ENCODE results near the gene SNX9.

Gene SNX9

DNA sequence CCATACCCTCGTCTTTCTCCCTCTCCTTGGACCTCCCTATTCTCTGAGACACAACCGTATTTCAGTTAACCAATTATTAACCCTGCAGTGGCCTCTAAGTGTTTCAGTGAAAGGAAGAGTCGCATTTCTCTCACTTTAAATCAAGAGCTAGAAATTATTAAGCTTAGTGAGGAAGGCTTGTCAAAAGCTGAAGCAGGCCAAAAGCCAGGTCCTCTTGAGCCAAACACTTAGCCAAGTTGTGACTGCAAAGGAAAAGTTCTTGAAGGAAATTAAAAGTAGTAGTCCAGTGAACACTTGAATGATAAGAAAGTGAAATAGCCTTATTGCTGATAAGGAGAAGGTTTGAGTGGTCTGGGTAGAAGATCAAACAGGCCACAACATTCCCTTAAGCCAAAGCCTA is 58.3 kb downstream of the SNX9 start:
- no peak for DNase-seq (ENCODE audit: extremely low read depth, insufficient read length)
- H3K4me3 ChIP-seq (replicated peaks; ENCODE audit: low read depth, low read length), result no peak overlapping the region
- H3K27me3 ChIP-seq (replicated peaks; ENCODE audit: control insufficient read depth, insufficient read depth, low read length), result no peaks in the 10 kb centered on the region
- peaks cover 1% of the 10 kb centered on the region for H3K36me3 ChIP-seq (ENCODE audit: control insufficient read depth, insufficient read depth, low read length)
- TF ChIP-seq, protein P1, sequence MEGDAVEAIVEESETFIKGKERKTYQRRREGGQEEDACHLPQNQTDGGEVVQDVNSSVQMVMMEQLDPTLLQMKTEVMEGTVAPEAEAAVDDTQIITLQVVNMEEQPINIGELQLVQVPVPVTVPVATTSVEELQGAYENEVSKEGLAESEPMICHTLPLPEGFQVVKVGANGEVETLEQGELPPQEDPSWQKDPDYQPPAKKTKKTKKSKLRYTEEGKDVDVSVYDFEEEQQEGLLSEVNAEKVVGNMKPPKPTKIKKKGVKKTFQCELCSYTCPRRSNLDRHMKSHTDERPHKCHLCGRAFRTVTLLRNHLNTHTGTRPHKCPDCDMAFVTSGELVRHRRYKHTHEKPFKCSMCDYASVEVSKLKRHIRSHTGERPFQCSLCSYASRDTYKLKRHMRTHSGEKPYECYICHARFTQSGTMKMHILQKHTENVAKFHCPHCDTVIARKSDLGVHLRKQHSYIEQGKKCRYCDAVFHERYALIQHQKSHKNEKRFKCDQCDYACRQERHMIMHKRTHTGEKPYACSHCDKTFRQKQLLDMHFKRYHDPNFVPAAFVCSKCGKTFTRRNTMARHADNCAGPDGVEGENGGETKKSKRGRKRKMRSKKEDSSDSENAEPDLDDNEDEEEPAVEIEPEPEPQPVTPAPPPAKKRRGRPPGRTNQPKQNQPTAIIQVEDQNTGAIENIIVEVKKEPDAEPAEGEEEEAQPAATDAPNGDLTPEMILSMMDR (IDR thresholded peaks at IDR 0.05; ENCODE audit: insufficient read depth, low read length, poor library complexity, severe bottlenecking), result no peak

GRCh38 chr6:157884756-157885155 is 61.7 kb downstream of the SNX9 start:
- Histone ChIP-seq H3K36me3 (ENCODE audit: control insufficient read depth, insufficient read depth, low read length) (peaks cover 1% of the 10 kb centered on the region), H3K4me3 (replicated peaks; ENCODE audit: low read depth, low read length) (no peak overlapping the region), H3K27me3 (replicated peaks; ENCODE audit: control insufficient read depth, insufficient read depth, low read length) (no peaks in the 10 kb centered on the region)
- TF ChIP-seq, protein P1 (IDR thresholded peaks at IDR 0.05; ENCODE audit: insufficient read depth, low read length, poor library complexity, severe bottlenecking), result no peak
- DNase-seq (ENCODE audit: extremely low read depth, insufficient read length), result no peak

DNA sequence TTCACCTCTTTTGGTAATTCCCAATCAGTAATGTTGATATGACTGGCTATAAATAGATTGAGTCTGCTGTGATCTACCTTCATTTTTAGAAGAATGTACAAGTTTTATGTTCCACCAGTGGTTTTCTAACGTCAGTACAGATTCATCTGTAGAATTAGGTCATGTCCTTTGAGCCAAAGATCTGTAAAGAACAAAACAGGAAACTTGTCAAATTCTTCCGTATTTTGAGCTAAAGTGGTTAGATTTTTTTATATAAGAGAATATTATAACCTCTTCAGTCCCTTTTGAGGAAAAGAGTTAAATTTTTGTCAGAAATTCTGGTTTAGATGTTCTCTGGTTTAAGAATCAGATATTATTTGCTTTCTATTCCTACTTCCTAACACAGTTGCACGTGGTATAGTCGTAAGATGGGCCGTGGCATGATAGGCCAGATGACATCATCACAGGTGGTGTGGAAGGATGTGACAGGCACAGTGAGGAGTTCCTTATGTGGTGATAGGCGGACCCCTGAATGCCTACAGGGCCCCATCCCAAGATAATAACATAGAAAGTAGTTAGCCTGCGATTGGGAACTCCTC is 62.3 kb downstream of the SNX9 start:
- Histone ChIP-seq H3K4me3 (replicated peaks; ENCODE audit: low read depth, low read length) (no peak overlapping the region), H3K36me3 (ENCODE audit: control insufficient read depth, insufficient read depth, low read length) (peaks cover 1% of the 10 kb centered on the region), H3K27me3 (replicated peaks; ENCODE audit: control insufficient read depth, insufficient read depth, low read length) (no peaks in the 10 kb centered on the region)
- DNase-seq (ENCODE audit: extremely low read depth, insufficient read length), result peak; percentile 32
- TF ChIP-seq, protein P1 (IDR thresholded peaks at IDR 0.05; ENCODE audit: insufficient read depth, low read length, poor library complexity, severe bottlenecking), result no peak

DNA sequence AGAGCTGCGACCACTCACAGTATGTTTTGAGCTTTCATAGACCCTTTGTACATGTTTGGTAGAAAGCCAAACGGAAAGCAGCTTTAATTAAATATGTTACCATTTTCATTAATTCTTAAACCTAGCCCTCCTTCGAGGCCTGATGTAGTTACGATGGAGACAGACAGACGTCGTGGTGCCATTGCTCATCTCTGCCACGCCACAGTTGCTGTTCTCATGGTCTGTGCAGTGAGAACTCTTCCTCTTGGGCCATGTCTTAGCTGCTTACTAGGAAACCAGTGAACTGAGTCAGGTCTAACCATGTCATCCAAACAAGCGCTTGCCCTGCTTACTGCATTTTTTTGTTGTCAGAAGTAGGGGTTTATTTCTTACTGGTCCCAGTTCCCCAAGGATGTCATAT is 62.8 kb downstream of the SNX9 start:
- H3K27me3 ChIP-seq (replicated peaks; ENCODE audit: control insufficient read depth, insufficient read depth, low read length), result no peaks in the 10 kb centered on the region
- TF ChIP-seq, protein P1 (IDR thresholded peaks at IDR 0.05; ENCODE audit: insufficient read depth, low read length, poor library complexity, severe bottlenecking), result no peak
- no peak for DNase-seq (ENCODE audit: extremely low read depth, insufficient read length)
- H3K36me3 ChIP-seq (ENCODE audit: control insufficient read depth, insufficient read depth, low read length), result peaks cover 1% of the 10 kb centered on the region
- H3K4me3 ChIP-seq (replicated peaks; ENCODE audit: low read depth, low read length), result no peak overlapping the region

DNA sequence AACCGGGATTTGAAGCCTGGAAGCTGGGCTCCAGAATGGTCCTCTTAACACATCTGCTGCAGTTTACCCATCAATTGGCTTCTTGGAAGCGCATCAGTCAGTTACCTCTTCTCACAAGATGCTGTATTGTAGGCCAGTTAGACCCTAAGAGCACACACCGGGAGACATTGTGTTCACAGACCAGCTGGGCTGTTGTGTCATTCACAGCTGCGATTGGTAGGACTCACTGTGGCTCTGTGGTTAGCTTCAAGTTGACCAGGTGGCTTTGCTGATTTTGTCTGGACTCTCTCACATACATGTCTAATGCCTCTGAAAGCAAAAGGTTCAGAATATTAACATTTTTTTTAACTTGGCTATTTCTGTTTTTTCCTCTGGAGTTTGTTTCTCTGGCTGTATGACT is 64.8 kb downstream of the SNX9 start:
- Histone ChIP-seq H3K27me3 (replicated peaks; ENCODE audit: control insufficient read depth, insufficient read depth, low read length) (no peaks in the 10 kb centered on the region), H3K36me3 (ENCODE audit: control insufficient read depth, insufficient read depth, low read length) (peaks cover 1% of the 10 kb centered on the region), H3K4me3 (replicated peaks; ENCODE audit: low read depth, low read length) (no peak overlapping the region)
- TF ChIP-seq, protein P1 (IDR thresholded peaks at IDR 0.05; ENCODE audit: insufficient read depth, low read length, poor library complexity, severe bottlenecking), result no peak
- DNase-seq (ENCODE audit: extremely low read depth, insufficient read length), result no peak
